Cortex of kidney (tissue), 1 donor: ENCODE measurements around the gene RHOT1.
"Not testable (repeated sequence)": the region's sequence is repeated elsewhere in the genome, so short reads cannot be mapped to it uniquely, and the experiment has no call there.

Experiments used
- DNase-seq: peaks from one replicate; lab custom pipeline; 2025; lab: John Stamatoyannopoulos, UW

The RHOT1 gene

GRCh38 chr17:32227910-32228309 lies 85.6 kb downstream of the RHOT1 start:
- no peak for DNase-seq

GRCh38 chr17:32235588-32235987 lies 93.3 kb downstream of the RHOT1 start:
- DNase-seq, result no peak

- DNase-seq, result no peak
These were observed 97.2 kb downstream of the RHOT1 start for GRCh38 chr17:32239456-32239855.

DNA sequence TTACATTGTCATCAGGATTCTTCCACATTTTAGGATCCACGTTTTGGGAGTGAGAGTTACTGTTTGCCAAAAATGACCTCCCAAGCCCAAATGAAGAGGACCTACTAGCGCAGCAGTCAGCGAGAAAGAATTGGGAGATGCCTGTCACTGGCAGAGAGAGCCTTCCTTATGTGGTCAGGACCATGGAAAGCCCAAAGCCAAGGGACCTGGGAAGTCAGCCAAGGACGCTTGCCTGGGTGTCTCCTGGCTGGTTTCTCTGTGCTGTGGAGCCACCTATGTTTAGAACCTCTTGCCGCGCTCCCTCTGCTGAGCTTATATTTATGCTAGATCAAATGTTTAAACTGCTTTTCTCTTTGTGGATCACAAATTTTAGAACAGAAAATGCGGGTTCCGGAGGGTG lies 98.4 kb downstream of the RHOT1 start:
- no peak for DNase-seq

GRCh38 chr17:32241640-32242039 lies 99.3 kb downstream of the RHOT1 start:
- DNase-seq, result no peak

GRCh38 chr17:32249475-32249874 lies 107.2 kb downstream of the RHOT1 start:
- no peak for DNase-seq

DNA sequence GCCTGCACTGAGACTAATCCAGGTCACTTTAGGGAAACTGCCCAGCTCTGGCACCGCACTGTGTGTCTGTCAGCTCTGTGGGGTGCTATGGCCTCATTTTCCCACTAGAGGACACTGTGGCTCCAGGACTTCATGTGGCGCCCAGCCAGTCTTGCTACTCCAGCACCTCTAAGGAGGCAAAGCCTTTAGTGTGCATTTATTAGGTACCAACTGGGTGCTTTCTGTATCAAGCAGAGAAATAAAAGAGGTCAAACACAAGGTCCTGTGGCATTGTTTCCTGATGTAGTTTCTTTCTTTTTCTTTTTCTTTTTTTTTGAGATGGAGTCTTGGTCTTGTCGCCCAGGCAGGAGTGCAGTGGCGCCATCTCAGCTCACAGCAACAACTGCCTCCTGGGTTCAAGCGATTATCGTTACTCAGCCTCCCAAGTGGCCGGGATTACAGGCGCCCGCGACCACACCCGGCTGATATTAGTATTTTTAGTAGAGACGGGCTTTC lies 110.9 kb downstream of the RHOT1 start:
- no peak for DNase-seq

DNA sequence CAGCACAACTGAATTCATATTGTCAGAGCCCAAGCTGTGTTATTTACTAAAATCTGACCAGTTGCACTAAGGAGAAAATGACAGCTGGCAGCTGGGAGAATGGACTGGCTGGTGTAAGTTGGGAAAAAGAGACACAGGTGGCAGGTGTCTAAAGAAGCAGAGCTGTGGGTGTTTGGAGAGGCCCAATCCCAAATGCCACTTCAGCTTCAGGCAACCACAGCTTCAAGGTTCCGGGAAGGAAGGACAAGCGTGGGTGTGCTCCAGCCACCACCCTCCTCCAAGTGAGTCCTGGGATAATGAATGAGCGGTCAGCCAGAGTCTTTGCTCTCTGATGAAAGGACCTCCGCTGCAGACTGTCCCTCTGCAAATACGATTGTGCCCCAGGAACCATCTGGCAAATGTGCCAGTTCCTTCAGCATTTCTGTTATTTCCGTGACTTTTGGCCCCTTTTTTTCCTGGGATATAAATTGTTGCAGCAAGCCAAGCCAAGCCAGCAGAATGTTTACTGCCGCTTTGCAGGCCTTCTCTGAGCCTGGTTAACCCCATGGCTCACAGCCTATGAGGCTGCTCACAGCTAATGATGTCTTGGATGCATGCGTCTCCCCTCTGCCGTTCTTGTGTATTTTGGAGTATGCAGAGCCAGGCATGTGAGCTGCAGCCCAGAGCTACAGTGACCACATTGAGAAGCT lies 113.9 kb downstream of the RHOT1 start:
- DNase-seq, result no peak

DNA sequence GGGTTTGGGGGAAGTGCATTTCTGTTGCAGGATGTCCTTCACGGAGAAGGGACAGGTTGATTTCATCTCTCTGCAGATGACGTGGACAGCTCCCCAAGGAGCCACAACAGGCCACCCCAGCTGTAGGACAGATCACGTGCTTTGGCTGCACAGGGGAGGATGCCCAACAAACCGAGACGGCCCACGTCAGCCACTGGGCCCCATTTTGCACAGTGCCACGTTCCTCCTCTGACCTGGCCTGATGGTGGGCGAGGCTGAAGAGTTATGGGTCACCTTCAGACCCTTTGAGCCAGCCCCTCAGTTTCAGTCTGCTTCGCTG lies 114.4 kb downstream of the RHOT1 start:
- DNase-seq, result no peak

DNA sequence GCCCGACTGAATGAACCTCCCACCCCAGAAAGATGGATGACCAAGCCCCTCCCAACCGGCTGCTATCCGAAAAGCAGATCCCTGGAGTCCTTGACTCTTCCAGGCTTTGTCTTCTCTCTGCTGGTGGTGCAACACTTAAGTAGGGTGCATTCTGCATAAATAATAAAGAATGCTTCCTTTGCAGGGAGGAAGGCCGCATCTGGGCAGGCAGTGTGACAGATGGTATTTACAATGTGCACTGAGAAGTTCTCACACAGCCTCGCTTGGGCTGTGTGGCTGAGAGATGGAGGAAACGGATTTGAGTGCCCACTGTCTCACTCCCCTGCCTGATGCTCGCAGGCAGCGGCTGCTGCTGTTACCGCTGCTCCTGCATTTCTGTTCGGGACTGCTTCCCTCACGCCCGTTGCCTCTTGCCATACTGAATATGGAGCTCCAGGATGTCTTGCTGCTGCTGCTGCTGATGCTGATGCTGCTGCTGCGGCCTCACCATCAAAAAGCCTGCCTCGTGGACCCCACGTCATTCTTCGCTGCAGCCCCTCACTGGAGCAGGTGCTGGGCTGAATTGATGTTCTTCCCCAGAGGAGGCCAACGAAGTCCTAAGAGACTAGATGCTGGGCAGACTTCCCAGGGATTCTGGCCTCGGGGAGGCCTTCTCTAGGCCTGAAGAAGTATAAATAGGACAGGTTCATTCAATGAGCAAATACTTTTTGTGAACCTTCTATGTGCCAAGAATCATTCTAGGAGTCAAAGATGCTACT lies 116.3 kb downstream of the RHOT1 start:
- no peak for DNase-seq

- no peak for DNase-seq
These were observed 117.3 kb downstream of the RHOT1 start for GRCh38 chr17:32259586-32259985.

DNA sequence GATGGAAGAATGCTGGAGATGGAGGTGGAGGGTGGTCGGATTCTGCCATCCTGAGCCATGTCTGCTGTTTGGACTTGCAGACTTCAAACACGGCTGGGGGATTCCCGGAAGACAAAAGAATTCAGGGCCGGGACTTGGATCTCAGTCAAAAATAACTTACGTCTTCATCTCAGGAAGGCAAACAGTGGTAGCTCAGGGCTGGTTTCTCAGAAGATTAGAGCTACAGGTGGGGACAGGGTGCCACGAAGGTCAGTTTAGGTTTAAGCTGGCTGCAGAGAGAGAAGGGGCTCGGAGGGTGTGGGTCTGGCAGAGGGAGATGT lies 119.1 kb downstream of the RHOT1 start:
- no peak for DNase-seq

DNA sequence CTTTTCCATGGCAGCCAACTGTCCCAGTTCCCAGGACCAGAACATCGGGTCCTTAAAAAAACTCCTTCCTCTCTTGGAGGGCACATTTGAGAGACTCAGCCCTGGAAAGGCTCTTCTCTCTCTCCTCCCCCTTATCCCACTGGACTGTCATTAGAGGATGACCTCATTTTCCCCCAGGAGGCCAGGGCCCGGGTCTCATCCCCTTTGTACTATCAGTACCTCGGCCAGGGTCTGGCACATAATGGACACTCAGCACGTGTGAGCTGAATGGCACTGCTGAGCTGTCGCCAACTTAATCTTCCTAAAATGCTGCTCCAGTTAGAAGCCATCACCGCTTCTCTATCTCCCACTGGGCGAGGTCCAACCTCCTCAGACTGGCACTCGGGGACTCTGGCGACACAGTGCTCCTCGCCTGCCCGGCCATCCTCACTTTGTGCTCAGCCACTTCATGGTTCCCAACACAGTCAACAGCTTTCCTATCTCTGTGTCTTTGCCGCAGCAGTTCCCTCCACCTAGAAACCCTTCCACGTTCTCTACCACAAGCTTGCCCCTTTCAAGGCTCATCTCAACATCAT lies 119.7 kb downstream of the RHOT1 start:
- no peak for DNase-seq

GRCh38 chr17:32263515-32263914 lies 121.2 kb downstream of the RHOT1 start:
- DNase-seq, result not testable (repeated sequence)

DNA sequence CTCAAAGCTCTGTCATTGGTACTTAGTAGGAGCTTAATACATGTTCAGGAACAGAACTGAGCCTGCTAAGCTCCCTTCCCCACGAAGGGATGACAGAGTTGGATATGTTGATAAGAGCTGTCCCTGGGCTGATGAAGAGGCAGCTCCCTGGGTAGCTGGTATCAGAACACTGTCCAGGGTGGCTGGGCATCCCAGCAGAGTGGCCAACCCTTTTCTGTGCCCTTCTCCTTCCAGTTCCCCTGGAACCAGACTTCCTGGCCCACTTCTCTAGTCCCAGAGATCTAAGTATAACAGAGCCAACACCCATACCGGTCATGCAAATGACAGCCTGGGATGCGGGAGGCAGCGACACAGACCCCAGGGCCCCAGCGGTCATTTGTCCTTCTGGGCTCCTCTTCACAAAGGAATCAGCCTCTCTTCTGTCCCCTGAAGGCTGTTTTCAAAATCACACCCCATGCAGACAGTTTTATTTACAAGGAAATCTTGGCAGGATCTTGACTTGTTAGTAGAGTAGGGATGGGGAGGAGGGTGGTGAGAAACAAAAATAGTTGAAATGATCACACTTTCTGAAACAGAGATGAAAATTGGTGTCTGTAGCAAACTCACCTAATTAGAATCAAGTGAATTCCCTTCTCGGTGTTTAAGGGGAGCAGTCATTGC lies 122.0 kb downstream of the RHOT1 start:
- no peak for DNase-seq

- DNase-seq, result no peak
These were observed 122.5 kb downstream of the RHOT1 start for GRCh38 chr17:32264823-32265191.

DNA sequence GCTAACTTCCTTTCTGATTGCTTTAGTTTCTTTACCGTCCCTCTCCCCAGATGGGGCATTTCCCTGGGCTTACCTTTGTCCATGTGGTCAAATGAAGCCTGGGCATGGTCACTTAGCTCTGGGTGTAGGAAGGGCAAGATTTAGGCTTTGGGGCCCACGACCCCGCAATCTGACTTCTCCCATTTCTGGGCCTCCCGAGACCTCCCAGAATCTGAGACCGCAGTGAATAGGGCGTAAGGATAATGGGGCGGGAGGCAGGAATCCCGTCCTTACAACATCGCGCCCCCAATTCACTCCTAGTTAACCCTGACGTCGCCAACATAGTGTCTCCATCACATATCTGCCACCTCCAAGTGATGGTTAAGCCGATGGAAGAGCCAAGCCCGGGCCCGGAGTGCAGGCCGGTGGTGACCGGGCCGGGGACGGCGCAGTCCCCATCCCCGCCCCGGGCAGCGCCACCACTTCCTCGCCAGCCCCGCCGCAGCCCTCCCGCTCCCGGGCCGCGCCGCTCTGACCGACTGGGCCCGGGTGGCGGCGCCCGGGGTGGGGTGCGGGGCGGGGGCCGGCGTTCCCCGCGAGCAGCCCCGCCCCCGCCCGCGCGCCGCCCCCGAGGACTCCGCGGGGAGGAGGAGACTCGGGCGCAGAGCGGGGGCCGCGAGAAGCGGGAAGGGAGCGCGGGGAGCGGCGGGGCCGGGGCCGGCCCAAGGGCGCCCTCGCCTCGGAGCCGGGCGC lies 123.1 kb downstream of the RHOT1 start, which contains the start of gene RHBDL3:
TSS of gene RHBDL3 (plus strand) at position 641 of the 732 bp plus-strand sequence. CDS start 358 bp downstream, outside the sequence.
- DNase-seq, result no peak

DNA sequence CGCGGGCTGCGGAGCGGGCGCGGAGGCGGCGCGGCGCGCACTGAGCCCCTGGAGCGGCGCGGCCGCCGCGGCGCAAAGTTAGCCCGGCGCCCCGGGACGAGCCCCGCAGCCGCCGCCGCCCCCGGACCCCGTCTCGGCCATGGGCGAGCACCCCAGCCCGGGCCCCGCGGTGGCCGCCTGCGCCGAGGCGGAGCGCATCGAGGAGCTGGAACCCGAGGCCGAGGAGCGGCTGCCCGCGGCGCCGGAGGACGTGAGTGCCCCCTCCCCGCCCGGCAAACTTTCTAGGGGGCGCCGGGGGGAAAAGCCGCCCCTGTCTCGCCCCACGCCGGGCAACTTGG lies 123.7 kb downstream of the RHOT1 start:
- DNase-seq, result no peak

DNA sequence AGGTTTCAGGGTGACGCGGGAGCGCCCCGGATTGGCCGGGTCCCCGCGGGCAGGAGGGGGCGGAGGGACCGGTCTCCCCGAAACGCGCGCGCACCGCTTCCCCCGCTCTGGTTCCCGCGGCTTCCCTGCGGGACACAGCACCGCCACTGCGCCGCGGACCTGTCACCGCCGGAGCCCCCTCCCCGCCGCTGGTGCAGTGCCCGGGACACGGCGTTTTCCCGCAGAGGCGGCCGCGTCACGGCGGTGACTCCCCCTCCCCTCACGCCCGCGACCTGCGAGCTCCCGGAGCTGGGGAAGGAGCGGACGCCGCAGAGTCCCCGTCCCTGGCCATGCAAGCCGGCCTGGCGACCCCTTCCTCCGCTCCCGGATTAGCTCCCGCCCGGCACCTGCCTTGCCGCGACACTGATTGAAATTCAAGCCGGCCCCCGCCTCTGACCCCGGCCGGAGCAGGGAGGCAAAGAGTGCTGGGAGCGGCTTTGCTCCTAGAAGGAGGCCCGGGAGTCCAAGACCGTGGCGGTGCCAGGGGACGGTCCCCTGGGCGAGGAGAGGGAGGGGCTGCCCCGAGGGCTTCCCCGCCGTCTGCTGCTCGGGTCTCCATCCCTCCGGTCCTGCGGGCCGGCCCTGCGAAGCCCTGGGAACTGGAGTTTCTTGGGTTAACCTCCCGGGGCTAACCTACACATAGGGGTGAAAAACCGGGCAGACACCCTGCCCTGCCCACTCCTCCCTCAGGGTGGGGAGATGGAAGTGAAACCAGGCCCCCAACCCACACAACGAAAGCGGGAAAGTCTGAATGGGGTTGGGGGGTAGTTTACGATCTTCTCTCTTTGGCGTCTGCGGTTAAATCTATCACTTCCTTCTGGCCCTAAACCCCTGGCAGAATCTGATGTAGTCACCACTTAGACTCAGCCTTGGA lies 124.3 kb downstream of the RHOT1 start:
- no peak for DNase-seq

GRCh38 chr17:32267690-32268205 lies 125.4 kb downstream of the RHOT1 start:
- DNase-seq, result no peak

- DNase-seq, result no peak
These were observed 126.5 kb downstream of the RHOT1 start for GRCh38 chr17:32268734-32269288.
